ENCODE data around the gene CCDC92B. TPM values are rescaled to one million over a fixed set of nuclear protein-coding genes. Genes with fewer than 3 reads are reported as not detected.

The CCDC92B gene
- total and polyA plus RNA-seq, 2 of the 13 experiments (the other 11 are each of a cell fraction or from before 2014, with no cell fraction given), result not detected

DNA sequence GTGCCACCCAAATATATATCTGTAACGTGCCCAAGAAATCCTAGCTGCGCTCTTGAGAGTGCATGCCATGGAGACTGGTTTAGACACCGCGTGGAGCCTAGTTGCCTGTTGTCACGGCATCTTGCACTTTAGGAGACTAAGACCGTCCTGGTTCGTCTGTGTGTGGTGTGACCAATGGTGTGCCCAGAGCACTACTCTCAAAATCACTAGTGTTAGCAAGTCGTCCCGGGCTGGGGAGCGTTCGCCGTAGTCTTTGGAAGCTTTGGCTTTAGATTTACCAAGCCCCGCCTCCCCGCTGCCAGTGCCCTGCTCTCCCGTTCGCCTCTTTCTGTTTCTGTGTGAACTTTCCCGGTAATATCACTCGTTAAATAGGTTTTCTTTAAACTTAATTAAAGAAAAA, 64.9 kb downstream of the CCDC92B start:
- Histone ChIP-seq H3K27me3 (ENCODE audit: control insufficient read depth in 1 of 2, insufficient read depth in 2 of 2, low read length in 2 of 2) (no peaks in the 10 kb centered on the region), H3K9me3 (ENCODE audit: low read length) (no peaks in the 10 kb centered on the region), H2AFZ (ENCODE audit: low read length) (no peak overlapping the region), H3K9ac (ENCODE audit: insufficient read depth, low read depth, low read length) (no peak overlapping the region), H3K27ac (ENCODE audit: extremely low read length, insufficient read depth, low read length) (no peak overlapping the region), H3K4me2 (ENCODE audit: low read depth, low read length) (no peak overlapping the region), H4K20me1 (ENCODE audit: insufficient read depth, low read length) (peaks cover 6% of the 10 kb centered on the region; the same call in 1 of the 2 replicates), H3K36me3 (replicated peaks in 1 of 2; ENCODE audit: control insufficient read depth in 1 of 2, insufficient read depth in 2 of 2, low read length in 2 of 2) (peaks cover 8 to 36% of the 10 kb centered on the region in 2 experiments; a peak in 4 of 5 replicates), H3K4me3 (replicated peaks in 1 of 3; ENCODE audit: insufficient read depth in 1 of 3, low read depth in 2 of 3, low read length in 3 of 3) (no peak overlapping the region), H3K4me1 (ENCODE audit: insufficient read depth, low read length) (no peaks in the 10 kb centered on the region), H3K79me2 (ENCODE audit: insufficient read depth, low read length) (no peaks in the 10 kb centered on the region)
- ChIA-PET POLR2A (interaction anchor here (1.0 kb wide), 1 partner anchor 26 kb away, joined by 3 read pairs; no protein-coding TSS in a partner anchor), CTCF (ENCODE audit: low intra/inter-chr PET ratio, low total read pairs) (no interaction called here)
- WGBS (ENCODE audit: low lambda C conversion rate), result 96% methylated on average over 18 of the region's 18 CpGs
- no peak for ATAC-seq
- FAIRE-seq, result no peak
- no TSS peak for BruUV-seq (replicated peaks)
- no peak for DNase-seq (ENCODE audit: low spot score)
- TF ChIP-seq IRF2 (CRISPR knock-in tag; IDR thresholded peaks at IDR 0.05) (no peak), ZNF547 (CRISPR knock-in tag; IDR thresholded peaks at IDR 0.05) (no peak), TEF (CRISPR knock-in tag; IDR thresholded peaks at IDR 0.05) (no peak), ZC3H13 (CRISPR knock-in tag; IDR thresholded peaks at IDR 0.05) (no peak), ZNF33A (CRISPR knock-in tag; IDR thresholded peaks at IDR 0.05; ENCODE audit: borderline replicate concordance) (no peak), ZNF264 (CRISPR knock-in tag; IDR thresholded peaks at IDR 0.05) (no peak), SKIL (CRISPR knock-in tag; IDR thresholded peaks at IDR 0.05; ENCODE audit: borderline replicate concordance) (no peak), ZNF121 (CRISPR knock-in tag; IDR thresholded peaks at IDR 0.05) (no peak), ZNF510 (CRISPR knock-in tag; IDR thresholded peaks at IDR 0.05; ENCODE audit: low read depth) (no peak), ZNF660 (CRISPR knock-in tag; IDR thresholded peaks at IDR 0.05; ENCODE audit: borderline replicate concordance, low read depth) (no peak), STAT6 (CRISPR knock-in tag; IDR thresholded peaks at IDR 0.05; ENCODE audit: borderline replicate concordance) (no peak)
- intact Hi-C loops (cut with micrococcal nuclease; ENCODE audit: unreplicated experiment), result no loop called here
- in situ Hi-C loops (cut with HindIII; ENCODE audit: extremely low pct_ligation_motif_present, low pct_unique_long_range_greater_than_20kb), result no loop called here
